GM12874 (cell line): ENCODE data around the gene C1QA.

Source experiments
- CTCF ChIP-seq: IDR thresholded peaks from 2 replicates; pipeline ENCODE4 v1.5.1; 2011; ENCODE audit warnings: low read depth, mild to moderate bottlenecking, control low read depth, low read length, moderate library complexity; ENCODE audit not compliant: insufficient read depth

C1QA gene

GRCh38 chr1:22635436-22635835 is 992 bp upstream of the C1QA start:
- TF ChIP-seq CTCF = no peak

- TF ChIP-seq CTCF = no peak
Observed at GRCh38 chr1:22636927-22637326, 499 bp downstream of the C1QA start.

GRCh38 chr1:22637907-22638445 is 1.5 kb downstream of the C1QA start:
- TF ChIP-seq CTCF = no peak

GRCh38 chr1:22638476-22639234 is 2.2 kb downstream of the C1QA start:
- TF ChIP-seq CTCF = no peak

GRCh38 chr1:22639286-22639685 is 2.9 kb downstream of the C1QA start:
- TF ChIP-seq CTCF = 0 out of 2 replicates have a peak, but pooled peaks have one; percentile 9

GRCh38 chr1:22641247-22641646 is 4.8 kb downstream of the C1QA start:
- no peak for TF ChIP-seq CTCF

- peak; percentile 90 for TF ChIP-seq CTCF
Observed at GRCh38 chr1:22641906-22642636, 5.6 kb downstream of the C1QA start.
